ENCODE results near the gene CDR2L. TPM values are rescaled to one million over a fixed set of nuclear protein-coding genes. Genes with fewer than 3 reads are reported as not detected.

The CDR2L gene
- total RNA-seq, 1 experiment from 2014 or later, result 39.4 TPM

GRCh38 chr17:74995847-74996246 lies 8.4 kb downstream of the CDR2L start:
- Mint-ChIP-seq H3K36me3 (ENCODE audit: insufficient read depth, unreplicated experiment) (peaks cover 6% of the 10 kb centered on the region), H3K4me1 (ENCODE audit: low read depth, unreplicated experiment) (peaks cover 33% of the 10 kb centered on the region), H3K27ac (ENCODE audit: unreplicated experiment) (no peak overlapping the region), H3K4me3 (ENCODE audit: low read depth, unreplicated experiment) (no peak overlapping the region), H3K27me3 (ENCODE audit: unreplicated experiment) (no peaks in the 10 kb centered on the region), H3K9me3 (ENCODE audit: low read depth, unreplicated experiment) (no peaks in the 10 kb centered on the region)
- CTCF ChIA-PET, result interaction anchor here (0.6 kb wide), 1 partner anchor 26 kb away, joined by 8 read pairs; no protein-coding TSS in a partner anchor
- no TSS peak for BruUV-seq (replicated peaks)
- DNase-seq, result no peak
- intact Hi-C loops (cut with micrococcal nuclease; ENCODE audit: unreplicated experiment), result no loop called here
- TF ChIP-seq CTCF (IDR thresholded peaks at IDR 0.05; ENCODE audit: unreplicated experiment), result no peak

- H3K9me3 Mint-ChIP-seq (ENCODE audit: low read depth, unreplicated experiment), result no peaks in the 10 kb centered on the region
- no peak overlapping the region for H3K4me3 Mint-ChIP-seq (ENCODE audit: low read depth, unreplicated experiment)
- no peak for TF ChIP-seq CTCF (IDR thresholded peaks at IDR 0.05; ENCODE audit: unreplicated experiment)
- CTCF ChIA-PET, result interaction anchor here (0.6 kb wide), 1 partner anchor 120 kb away, joined by 3 read pairs; no protein-coding TSS in a partner anchor
- BruUV-seq (replicated peaks), result no TSS peak
- DNase-seq, result no peak
- no peaks in the 10 kb centered on the region for H3K27me3 Mint-ChIP-seq (ENCODE audit: unreplicated experiment)
- no peak overlapping the region for H3K27ac Mint-ChIP-seq (ENCODE audit: unreplicated experiment)
- intact Hi-C loops (cut with micrococcal nuclease; ENCODE audit: unreplicated experiment), result no loop called here
- H3K36me3 Mint-ChIP-seq (ENCODE audit: insufficient read depth, unreplicated experiment), result peaks cover 19% of the 10 kb centered on the region
- H3K4me1 Mint-ChIP-seq (ENCODE audit: low read depth, unreplicated experiment), result peaks cover 8% of the 10 kb centered on the region
Observed at GRCh38 chr17:74998783-74999182, 11.4 kb downstream of the CDR2L start.

- CTCF ChIA-PET, result interaction anchor here (0.8 kb wide), 2 partner anchors 9 to 13 kb away, joined by 3 to 6 read pairs; partner anchors contain the start of gene MRPL58
- intact Hi-C loops (cut with micrococcal nuclease; ENCODE audit: unreplicated experiment), result no loop called here
- no TSS peak for BruUV-seq (replicated peaks)
Observed at GRCh38 chr17:74999523-74999922, 12.1 kb downstream of the CDR2L start.

GRCh38 chr17:75001915-75002843 lies 14.7 kb downstream of the CDR2L start:
- no peak for TF ChIP-seq CTCF (IDR thresholded peaks at IDR 0.05; ENCODE audit: unreplicated experiment)
- no peaks in the 10 kb centered on the region for H3K9me3 Mint-ChIP-seq (ENCODE audit: low read depth, unreplicated experiment)
- no peak overlapping the region for H3K4me3 Mint-ChIP-seq (ENCODE audit: low read depth, unreplicated experiment)
- H3K36me3 Mint-ChIP-seq (ENCODE audit: insufficient read depth, unreplicated experiment), result peaks cover 31% of the 10 kb centered on the region
- DNase-seq, result no peak
- H3K27me3 Mint-ChIP-seq (ENCODE audit: unreplicated experiment), result no peaks in the 10 kb centered on the region
- BruUV-seq (replicated peaks), result no TSS peak
- CTCF ChIA-PET, result no interaction called here
- peak overlapping the region; percentile 14 for H3K27ac Mint-ChIP-seq (ENCODE audit: unreplicated experiment)
- H3K4me1 Mint-ChIP-seq (ENCODE audit: low read depth, unreplicated experiment), result no peaks in the 10 kb centered on the region
- intact Hi-C loops (cut with micrococcal nuclease; ENCODE audit: unreplicated experiment), result no loop called here

More at GRCh38 chr17:74999523-74999922, 12.1 kb downstream of the CDR2L start:
- no peak for TF ChIP-seq CTCF (IDR thresholded peaks at IDR 0.05; ENCODE audit: unreplicated experiment)
- DNase-seq, result no peak
- Mint-ChIP-seq H3K9me3 (ENCODE audit: low read depth, unreplicated experiment) (no peaks in the 10 kb centered on the region), H3K4me1 (ENCODE audit: low read depth, unreplicated experiment) (peaks cover 8% of the 10 kb centered on the region), H3K36me3 (ENCODE audit: insufficient read depth, unreplicated experiment) (peaks cover 27% of the 10 kb centered on the region), H3K27me3 (ENCODE audit: unreplicated experiment) (no peaks in the 10 kb centered on the region), H3K27ac (ENCODE audit: unreplicated experiment) (no peak overlapping the region), H3K4me3 (ENCODE audit: low read depth, unreplicated experiment) (no peak overlapping the region)
